Spinal cord (tissue), 10 donors: Measurements from ENCODE around the gene CHSY3. TPM values are rescaled to one million over a fixed set of nuclear protein-coding genes. Genes with fewer than 3 reads are reported as not detected.
A peak's percentile ranks its signal among the peaks of the same experiment; 100 is the strongest.

ENCODE experiments used
- DNase-seq, 6 donors: peaks; one replicate each; pipeline versions ENCODE4 v3.0.0 to v3.0.0-alpha.2; 2013 to 2015; ENCODE audit warnings: low spot score in 6 of 6, low read depth in 4 of 6
- H3K27ac ChIP-seq: one replicate; pipeline ENCODE4 v1.5.1; 2013; ENCODE audit warnings: low read depth, low read length, control low read depth
- H3K27me3 ChIP-seq: one replicate; pipeline ENCODE4 v1.6.1; 2013; ENCODE audit warnings: low read length; ENCODE audit not compliant: control insufficient read depth, insufficient read depth
- H3K36me3 ChIP-seq: one replicate; pipeline ENCODE4 v1.6.1; 2013; ENCODE audit warnings: low read length; ENCODE audit not compliant: control insufficient read depth, insufficient read depth
- H3K4me1 ChIP-seq: one replicate; pipeline ENCODE4 v1.6.1; 2013; ENCODE audit warnings: low read length; ENCODE audit not compliant: control insufficient read depth, insufficient read depth
- H3K4me3 ChIP-seq: one replicate; pipeline ENCODE4 v1.5.1; 2013; ENCODE audit warnings: low read depth, low read length, control low read depth
- H3K9me3 ChIP-seq: one replicate; pipeline ENCODE4 v1.6.1; 2013; ENCODE audit warnings: low read length; ENCODE audit not compliant: control insufficient read depth, insufficient read depth
- WGBS: methylation state at CpG from one replicate; pipeline ENCODE4 v1.1.5; 2013; ENCODE audit warnings: missing lambda C conversion rate; ENCODE audit not compliant: insufficient coverage; 5-methylcytosine and 5-hydroxymethylcytosine counted together
- polyA plus RNA-seq, 2 donors: library from polyadenylated mRNA; unstranded; fragments of 120-200 nt; gene quantifications; one replicate each; pipeline ENCODE4 v1.2.1, GENCODE V29; 2013; ENCODE audit not compliant: insufficient read length in 2 of 2
- total RNA-seq, 2 donors: library from RNA; depleted of rRNA in 1 of 2; stranded (reverse); fragments of 120-200 nt in 1 of 2; fragments of >200 nt in 1 of 2; gene quantifications; one replicate each; pipeline versions ENCODE4 v1.2.3 to v1.2.4, GENCODE V29; 2013 to 2014
- donor health status: healthy.

The CHSY3 gene
- total and polyA plus RNA-seq, 4 donors = 4.3 to 13.7 (median 8.2) TPM

DNA sequence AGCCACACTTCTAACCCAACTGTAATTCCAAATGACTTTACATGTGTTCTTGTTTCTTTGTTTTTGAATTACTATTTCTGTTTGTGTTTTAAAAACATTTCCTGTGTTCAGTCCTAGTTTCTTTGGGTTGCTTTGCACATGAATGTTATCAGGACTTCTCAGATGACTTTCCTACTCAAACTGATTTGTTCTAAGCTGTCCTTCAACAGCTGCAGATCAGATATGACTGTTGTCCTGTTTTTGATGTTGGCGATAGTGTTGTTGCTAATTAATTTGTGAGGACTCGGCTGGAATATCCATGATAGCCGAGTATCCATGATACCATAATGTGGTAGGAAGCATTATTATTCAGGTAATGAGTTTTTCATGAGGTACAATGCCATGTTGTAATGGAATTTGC, 98.6 kb downstream of the CHSY3 start:
- Histone ChIP-seq H3K9me3 (no peaks in the 10 kb centered on the region), H3K27ac (no peak overlapping the region), H3K27me3 (no peaks in the 10 kb centered on the region), H3K36me3 (no peaks in the 10 kb centered on the region), H3K4me3 (no peak overlapping the region), H3K4me1 (no peaks in the 10 kb centered on the region)
- WGBS = 96% methylated on average over 3 of the region's 3 CpGs
- no peak for DNase-seq

DNA sequence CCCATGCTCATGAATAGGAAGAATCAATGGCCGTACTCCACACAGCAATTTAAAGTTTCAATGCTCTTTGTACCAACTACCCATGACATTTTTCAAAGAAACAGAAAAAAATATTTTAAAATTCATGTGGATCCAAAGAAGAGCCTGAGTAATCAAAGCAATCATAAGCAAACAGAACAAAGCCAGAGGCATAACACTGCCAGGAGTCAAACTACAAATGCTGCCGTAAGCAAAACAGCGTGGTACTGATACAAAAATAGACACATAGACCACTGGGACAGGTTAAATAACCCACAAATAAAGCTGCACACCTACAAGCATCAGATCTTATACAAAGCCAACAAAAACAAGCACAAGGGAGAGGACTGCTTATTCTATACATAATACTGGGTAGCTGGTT, 107.7 kb downstream of the CHSY3 start:
- Histone ChIP-seq H3K9me3 (no peaks in the 10 kb centered on the region), H3K27ac (no peak overlapping the region), H3K36me3 (no peaks in the 10 kb centered on the region), H3K27me3 (no peaks in the 10 kb centered on the region), H3K4me1 (no peaks in the 10 kb centered on the region), H3K4me3 (no peak overlapping the region)
- DNase-seq = no peak
- 71% methylated on average over 1 of the region's 3 CpGs for WGBS

DNA sequence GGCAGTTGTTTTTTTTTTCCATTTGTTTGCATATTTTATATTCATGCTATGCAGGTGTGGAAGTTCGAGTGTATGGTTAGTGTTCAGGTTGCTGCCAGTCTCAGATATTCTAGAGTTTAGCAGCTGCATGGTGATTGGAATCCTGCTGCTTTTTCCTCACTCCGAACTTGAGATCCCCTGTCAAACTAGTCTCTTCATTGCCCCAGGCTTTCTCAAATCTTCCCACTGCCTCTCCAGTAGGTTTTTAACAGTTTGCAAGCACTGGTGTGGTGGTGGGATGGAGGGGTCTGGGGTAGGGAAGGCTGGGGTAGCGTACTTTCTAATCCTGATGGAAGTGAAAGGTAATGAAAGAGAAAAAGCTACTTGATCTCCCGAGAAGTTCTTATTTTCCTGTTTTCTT, 112.9 kb downstream of the CHSY3 start:
- WGBS = 60% methylated on average over 1 of the region's 4 CpGs
- no peaks in the 10 kb centered on the region for H3K27me3 ChIP-seq

GRCh38 chr5:130018641-130019040, 114.4 kb downstream of the CHSY3 start:
- no peak for DNase-seq
- H3K36me3 ChIP-seq = no peaks in the 10 kb centered on the region
- no peaks in the 10 kb centered on the region for H3K9me3 ChIP-seq
- no peaks in the 10 kb centered on the region for H3K4me1 ChIP-seq
- no peak overlapping the region for H3K27ac ChIP-seq
- 80% methylated on average over 7 of the region's 8 CpGs for WGBS
- no peaks in the 10 kb centered on the region for H3K27me3 ChIP-seq
- H3K4me3 ChIP-seq = no peak overlapping the region

More for the DNA sequence above, 112.9 kb downstream of the CHSY3 start:
- H3K9me3 ChIP-seq = no peaks in the 10 kb centered on the region
- no peak overlapping the region for H3K27ac ChIP-seq
- DNase-seq = no peak
- H3K36me3 ChIP-seq = no peaks in the 10 kb centered on the region
- no peaks in the 10 kb centered on the region for H3K4me1 ChIP-seq
- H3K4me3 ChIP-seq = no peak overlapping the region

- no peaks in the 10 kb centered on the region for H3K9me3 ChIP-seq
Observed at GRCh38 chr5:130021000-130021399, 116.7 kb downstream of the CHSY3 start.

GRCh38 chr5:130021876-130022275, 117.6 kb downstream of the CHSY3 start:
- no CpG with 5 or more reads among the region's 4 CpGs for WGBS

More at GRCh38 chr5:130021000-130021399, 116.7 kb downstream of the CHSY3 start:
- Histone ChIP-seq H3K36me3 (no peaks in the 10 kb centered on the region), H3K4me1 (no peaks in the 10 kb centered on the region), H3K27me3 (no peaks in the 10 kb centered on the region), H3K27ac (no peak overlapping the region), H3K4me3 (no peak overlapping the region)
- no peak for DNase-seq

DNA sequence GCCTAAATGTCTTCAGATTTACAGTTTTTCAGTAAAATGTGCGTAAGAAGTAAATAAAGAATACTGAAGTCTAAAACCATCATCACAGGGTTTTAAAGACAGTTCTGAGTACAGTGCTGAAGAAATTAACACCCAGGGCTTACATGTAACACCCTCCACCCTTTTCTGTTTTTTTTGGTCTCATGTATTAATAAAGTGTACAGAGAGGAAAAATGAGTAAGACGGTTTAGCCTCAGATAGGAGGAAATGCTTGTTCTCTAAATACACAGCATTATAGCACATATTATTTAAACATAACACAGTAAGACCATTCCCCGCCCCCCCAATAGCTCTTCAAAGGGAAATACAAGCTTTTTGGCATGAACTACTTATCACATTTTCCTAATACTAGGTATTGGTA, 119.3 kb downstream of the CHSY3 start:
- no peak for DNase-seq
- no CpG with 5 or more reads among the region's 3 CpGs for WGBS
- H3K27ac ChIP-seq = no peak overlapping the region
- no peaks in the 10 kb centered on the region for H3K36me3 ChIP-seq
- H3K4me1 ChIP-seq = no peaks in the 10 kb centered on the region
- no peaks in the 10 kb centered on the region for H3K9me3 ChIP-seq
- H3K4me3 ChIP-seq = no peak overlapping the region
- H3K27me3 ChIP-seq = no peaks in the 10 kb centered on the region

More at GRCh38 chr5:130021876-130022275, 117.6 kb downstream of the CHSY3 start:
- H3K36me3 ChIP-seq = no peaks in the 10 kb centered on the region
- peak in 1 of 6 donors; percentile 76 for DNase-seq
- no peaks in the 10 kb centered on the region for H3K27me3 ChIP-seq
- H3K4me3 ChIP-seq = no peak overlapping the region
- no peaks in the 10 kb centered on the region for H3K4me1 ChIP-seq
- H3K9me3 ChIP-seq = no peaks in the 10 kb centered on the region
- H3K27ac ChIP-seq = no peak overlapping the region

GRCh38 chr5:130024006-130024405, 119.7 kb downstream of the CHSY3 start:
- Histone ChIP-seq H3K4me1 (no peaks in the 10 kb centered on the region), H3K27ac (no peak overlapping the region), H3K9me3 (no peaks in the 10 kb centered on the region), H3K27me3 (no peaks in the 10 kb centered on the region), H3K4me3 (no peak overlapping the region), H3K36me3 (no peaks in the 10 kb centered on the region)
- no peak for DNase-seq

GRCh38 chr5:130025511-130025910, 121.2 kb downstream of the CHSY3 start:
- WGBS = 100% methylated on average over 1 of the region's 1 CpG
- no peak overlapping the region for H3K4me3 ChIP-seq
- H3K4me1 ChIP-seq = no peaks in the 10 kb centered on the region
- H3K9me3 ChIP-seq = no peaks in the 10 kb centered on the region
- H3K27me3 ChIP-seq = no peaks in the 10 kb centered on the region
- no peak for DNase-seq
- no peak overlapping the region for H3K27ac ChIP-seq
- no peaks in the 10 kb centered on the region for H3K36me3 ChIP-seq

GRCh38 chr5:130032807-130033206, 128.5 kb downstream of the CHSY3 start:
- Histone ChIP-seq H3K27ac (no peak overlapping the region), H3K36me3 (no peaks in the 10 kb centered on the region), H3K4me3 (no peak overlapping the region), H3K27me3 (no peaks in the 10 kb centered on the region), H3K4me1 (no peaks in the 10 kb centered on the region), H3K9me3 (no peaks in the 10 kb centered on the region)
- DNase-seq = peak in 1 of 6 donors; percentile 13
- 100% methylated on average over 1 of the region's 3 CpGs for WGBS
